ENCODE data around the gene GOLGA8A.
"Not testable (repeated sequence)": the region's sequence is repeated elsewhere in the genome, so short reads cannot be mapped to it uniquely, and the experiment has no call there.

Gene GOLGA8A

GRCh38 chr15:34436126-34436955 lies 1.3 kb downstream of the GOLGA8A start:
- peak overlapping the region; percentile 57 for H3K4me3 ChIP-seq (replicated peaks; ENCODE audit: insufficient read depth, low read length)
- peak overlapping the region; percentile 13; the same call in 1 of the 2 replicates for H3K27ac ChIP-seq (replicated peaks)
- DNase-seq (ENCODE audit: low read depth in 1 of 2, low spot score in 1 of 2), result peak in 1 of 2 experiments; percentile 33
- no peaks in the 10 kb centered on the region for H3K27me3 ChIP-seq (ENCODE audit: insufficient read depth, poor library complexity, severe bottlenecking)
- no peak for TF ChIP-seq REST (IDR thresholded peaks at IDR 0.05; ENCODE audit: insufficient replicate concordance, low read depth)
- TF ChIP-seq CTCF (IDR thresholded peaks at IDR 0.05; ENCODE audit: insufficient read depth, low read length), result no peak
- no peak for TF ChIP-seq GABPA (IDR thresholded peaks at IDR 0.05; ENCODE audit: low read depth)
- no peak for TF ChIP-seq POLR2AphosphoS5 (IDR thresholded peaks at IDR 0.05; ENCODE audit: low read depth)
- TF ChIP-seq SPI1 (IDR thresholded peaks at IDR 0.05; ENCODE audit: borderline replicate concordance, low read depth), result no peak

GRCh38 chr15:34435658-34436057 lies 1.9 kb downstream of the GOLGA8A start:
- no peak overlapping the region for H3K27ac ChIP-seq (replicated peaks)
- DNase-seq (ENCODE audit: low read depth in 1 of 2, low spot score in 1 of 2), result no peak
- TF ChIP-seq SPI1 (IDR thresholded peaks at IDR 0.05; ENCODE audit: borderline replicate concordance, low read depth) (no peak), CTCF (IDR thresholded peaks at IDR 0.05; ENCODE audit: insufficient read depth, low read length) (no peak), POLR2AphosphoS5 (IDR thresholded peaks at IDR 0.05; ENCODE audit: low read depth) (no peak), REST (IDR thresholded peaks at IDR 0.05; ENCODE audit: insufficient replicate concordance, low read depth) (no peak), GABPA (IDR thresholded peaks at IDR 0.05; ENCODE audit: low read depth) (no peak)
- no peaks in the 10 kb centered on the region for H3K27me3 ChIP-seq (ENCODE audit: insufficient read depth, poor library complexity, severe bottlenecking)
- H3K4me3 ChIP-seq (replicated peaks; ENCODE audit: insufficient read depth, low read length), result no peak overlapping the region

GRCh38 chr15:34434627-34435305 lies 2.8 kb downstream of the GOLGA8A start:
- Histone ChIP-seq H3K27ac (replicated peaks) (no peak overlapping the region), H3K4me3 (replicated peaks; ENCODE audit: insufficient read depth, low read length) (no peak overlapping the region), H3K27me3 (ENCODE audit: insufficient read depth, poor library complexity, severe bottlenecking) (no peaks in the 10 kb centered on the region)
- TF ChIP-seq GABPA (IDR thresholded peaks at IDR 0.05; ENCODE audit: low read depth) (no peak), REST (IDR thresholded peaks at IDR 0.05; ENCODE audit: insufficient replicate concordance, low read depth) (no peak), POLR2AphosphoS5 (IDR thresholded peaks at IDR 0.05; ENCODE audit: low read depth) (no peak), SPI1 (IDR thresholded peaks at IDR 0.05; ENCODE audit: borderline replicate concordance, low read depth) (no peak), CTCF (IDR thresholded peaks at IDR 0.05; ENCODE audit: insufficient read depth, low read length) (no peak)
- no peak for DNase-seq (ENCODE audit: low read depth in 1 of 2, low spot score in 1 of 2)

GRCh38 chr15:34433956-34434626 lies 3.5 kb downstream of the GOLGA8A start:
- DNase-seq (ENCODE audit: low read depth in 1 of 2, low spot score in 1 of 2); H3K27ac ChIP-seq (replicated peaks); H3K27me3 ChIP-seq (ENCODE audit: insufficient read depth, poor library complexity, severe bottlenecking); H3K4me3 ChIP-seq (replicated peaks; ENCODE audit: insufficient read depth, low read length): not testable (repeated sequence)

- H3K27ac ChIP-seq (replicated peaks); DNase-seq (ENCODE audit: low read depth in 1 of 2, low spot score in 1 of 2); H3K27me3 ChIP-seq (ENCODE audit: insufficient read depth, poor library complexity, severe bottlenecking); H3K4me3 ChIP-seq (replicated peaks; ENCODE audit: insufficient read depth, low read length): not testable (repeated sequence)
Observed at GRCh38 chr15:34430642-34431041, 7.0 kb downstream of the GOLGA8A start.
